Measurements from ENCODE around the gene CAMK1G.

DNA sequence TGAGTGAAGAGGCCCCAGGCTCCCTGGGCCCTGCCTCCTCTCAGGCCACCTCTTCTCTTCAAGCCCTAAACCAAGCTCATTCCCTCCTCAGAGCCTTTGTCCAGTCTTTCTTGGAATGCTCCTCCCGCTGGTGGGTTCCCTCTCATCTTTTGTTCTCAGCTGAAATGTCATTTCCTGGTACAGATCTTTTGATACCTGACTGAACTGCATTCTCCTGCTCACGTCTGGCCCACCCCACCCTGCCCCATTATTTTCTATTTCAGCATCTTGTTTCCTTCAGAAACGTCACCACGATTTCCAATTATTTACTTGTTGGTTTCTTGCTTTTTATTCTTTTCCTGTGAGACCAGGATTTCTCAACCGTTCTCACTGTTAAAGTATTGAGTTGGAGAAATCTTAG, 52.3 kb downstream of the CAMK1G start:
- TF ChIP-seq, protein P1, sequence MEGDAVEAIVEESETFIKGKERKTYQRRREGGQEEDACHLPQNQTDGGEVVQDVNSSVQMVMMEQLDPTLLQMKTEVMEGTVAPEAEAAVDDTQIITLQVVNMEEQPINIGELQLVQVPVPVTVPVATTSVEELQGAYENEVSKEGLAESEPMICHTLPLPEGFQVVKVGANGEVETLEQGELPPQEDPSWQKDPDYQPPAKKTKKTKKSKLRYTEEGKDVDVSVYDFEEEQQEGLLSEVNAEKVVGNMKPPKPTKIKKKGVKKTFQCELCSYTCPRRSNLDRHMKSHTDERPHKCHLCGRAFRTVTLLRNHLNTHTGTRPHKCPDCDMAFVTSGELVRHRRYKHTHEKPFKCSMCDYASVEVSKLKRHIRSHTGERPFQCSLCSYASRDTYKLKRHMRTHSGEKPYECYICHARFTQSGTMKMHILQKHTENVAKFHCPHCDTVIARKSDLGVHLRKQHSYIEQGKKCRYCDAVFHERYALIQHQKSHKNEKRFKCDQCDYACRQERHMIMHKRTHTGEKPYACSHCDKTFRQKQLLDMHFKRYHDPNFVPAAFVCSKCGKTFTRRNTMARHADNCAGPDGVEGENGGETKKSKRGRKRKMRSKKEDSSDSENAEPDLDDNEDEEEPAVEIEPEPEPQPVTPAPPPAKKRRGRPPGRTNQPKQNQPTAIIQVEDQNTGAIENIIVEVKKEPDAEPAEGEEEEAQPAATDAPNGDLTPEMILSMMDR (IDR thresholded peaks at IDR 0.05 in 2 of 3, conservative IDR thresholded peaks at IDR 0.05 in 1 of 3; ENCODE audit: borderline replicate concordance in 1 of 3, insufficient read depth in 1 of 3, low read depth in 2 of 3, low read length in 2 of 3), result no peak
- TF ChIP-seq, protein P2, sequence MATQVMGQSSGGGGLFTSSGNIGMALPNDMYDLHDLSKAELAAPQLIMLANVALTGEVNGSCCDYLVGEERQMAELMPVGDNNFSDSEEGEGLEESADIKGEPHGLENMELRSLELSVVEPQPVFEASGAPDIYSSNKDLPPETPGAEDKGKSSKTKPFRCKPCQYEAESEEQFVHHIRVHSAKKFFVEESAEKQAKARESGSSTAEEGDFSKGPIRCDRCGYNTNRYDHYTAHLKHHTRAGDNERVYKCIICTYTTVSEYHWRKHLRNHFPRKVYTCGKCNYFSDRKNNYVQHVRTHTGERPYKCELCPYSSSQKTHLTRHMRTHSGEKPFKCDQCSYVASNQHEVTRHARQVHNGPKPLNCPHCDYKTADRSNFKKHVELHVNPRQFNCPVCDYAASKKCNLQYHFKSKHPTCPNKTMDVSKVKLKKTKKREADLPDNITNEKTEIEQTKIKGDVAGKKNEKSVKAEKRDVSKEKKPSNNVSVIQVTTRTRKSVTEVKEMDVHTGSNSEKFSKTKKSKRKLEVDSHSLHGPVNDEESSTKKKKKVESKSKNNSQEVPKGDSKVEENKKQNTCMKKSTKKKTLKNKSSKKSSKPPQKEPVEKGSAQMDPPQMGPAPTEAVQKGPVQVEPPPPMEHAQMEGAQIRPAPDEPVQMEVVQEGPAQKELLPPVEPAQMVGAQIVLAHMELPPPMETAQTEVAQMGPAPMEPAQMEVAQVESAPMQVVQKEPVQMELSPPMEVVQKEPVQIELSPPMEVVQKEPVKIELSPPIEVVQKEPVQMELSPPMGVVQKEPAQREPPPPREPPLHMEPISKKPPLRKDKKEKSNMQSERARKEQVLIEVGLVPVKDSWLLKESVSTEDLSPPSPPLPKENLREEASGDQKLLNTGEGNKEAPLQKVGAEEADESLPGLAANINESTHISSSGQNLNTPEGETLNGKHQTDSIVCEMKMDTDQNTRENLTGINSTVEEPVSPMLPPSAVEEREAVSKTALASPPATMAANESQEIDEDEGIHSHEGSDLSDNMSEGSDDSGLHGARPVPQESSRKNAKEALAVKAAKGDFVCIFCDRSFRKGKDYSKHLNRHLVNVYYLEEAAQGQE (IDR thresholded peaks at IDR 0.05; ENCODE audit: low read depth), result no peak
- TF ChIP-seq, protein P3, sequence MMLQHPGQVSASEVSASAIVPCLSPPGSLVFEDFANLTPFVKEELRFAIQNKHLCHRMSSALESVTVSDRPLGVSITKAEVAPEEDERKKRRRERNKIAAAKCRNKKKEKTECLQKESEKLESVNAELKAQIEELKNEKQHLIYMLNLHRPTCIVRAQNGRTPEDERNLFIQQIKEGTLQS (IDR thresholded peaks at IDR 0.05), result no peak
- TF ChIP-seq RAD21 (IDR thresholded peaks at IDR 0.05; ENCODE audit: low read depth), result no peak
- TF ChIP-seq YY1 (IDR thresholded peaks at IDR 0.05; ENCODE audit: extremely low read depth, insufficient replicate concordance, low read depth, low read length), result no peak
- TF ChIP-seq SP1 (IDR thresholded peaks at IDR 0.05; ENCODE audit: low read depth), result no peak
